ENCODE measurements around the gene RHOT2. TPM values are rescaled to one million over a fixed set of nuclear protein-coding genes. Genes with fewer than 3 reads are reported as not detected.

The RHOT2 gene
- total and polyA plus RNA-seq, 9 of the 15 experiments (the other 6 are each of a cell fraction or from before 2014, with no cell fraction given): 5.0 to 373 (median 112) TPM

DNA sequence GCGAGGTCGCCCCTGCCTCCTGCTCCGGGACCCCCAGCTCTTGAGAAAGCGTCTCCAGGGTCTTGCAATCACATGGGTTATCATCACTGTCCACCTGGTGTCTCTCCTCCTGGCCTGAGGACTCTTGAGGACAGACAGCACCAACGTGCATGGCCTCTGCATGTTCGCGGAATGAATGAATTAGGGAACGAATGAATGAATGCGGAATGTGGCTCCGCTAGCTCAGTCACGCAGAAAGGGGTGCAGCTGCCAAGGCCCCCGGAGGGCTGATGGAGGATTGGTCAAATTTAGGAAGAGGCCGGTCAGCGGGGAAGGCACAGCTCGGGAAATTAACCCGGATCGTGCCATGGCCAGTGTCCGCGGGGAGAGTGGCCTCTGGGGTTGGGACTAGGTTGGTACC is 34.4 kb downstream of the RHOT2 start:
- Histone ChIP-seq H3K27me3 (ENCODE audit: control insufficient read depth in 2 of 2, insufficient read depth in 2 of 2, low read length in 2 of 2) (peaks cover 15 to 67% of the 10 kb centered on the region in 2 experiments; a peak in 4 of 5 replicates), H4K20me1 (replicated peaks; ENCODE audit: control insufficient read depth, insufficient read depth, low read length) (peaks cover 28% of the 10 kb centered on the region), H3K79me2 (ENCODE audit: control insufficient read depth, insufficient read depth, low read length) (no peaks in the 10 kb centered on the region), H3K9me1 (ENCODE audit: control insufficient read depth, insufficient read depth, low read length) (peaks cover 6% of the 10 kb centered on the region), H3K36me3 (ENCODE audit: control insufficient read depth, insufficient read depth, low read length) (no peaks in the 10 kb centered on the region), H3K4me1 (replicated peaks in 1 of 2; ENCODE audit: control insufficient read depth in 2 of 2, insufficient read depth in 2 of 2, low read length in 2 of 2) (peaks cover 0 to 66% of the 10 kb centered on the region in 2 experiments; a peak in 3 of 5 replicates), H3K27ac (ENCODE audit: extremely low read depth, low read depth, low read length) (no peak overlapping the region), H3K9ac (ENCODE audit: insufficient read depth in 1 of 2, low read depth in 2 of 2, low read length in 2 of 2) (no peak overlapping the region), H3K9me3 (replicated peaks; ENCODE audit: control insufficient read depth, insufficient read depth, low read depth, low read length) (no peaks in the 10 kb centered on the region), H3K4me3 (no peak overlapping the region), H2AFZ (ENCODE audit: low read depth, low read length) (no peak overlapping the region), H3K4me2 (ENCODE audit: insufficient read depth, low read length) (no peak overlapping the region)
- FAIRE-seq (peak; percentile 32), ATAC-seq (no peak), DNase-seq (ENCODE audit: extremely low read depth in 1 of 4, low spot score in 3 of 4) (no peak)
- BruUV-seq (replicated peaks): no TSS peak
- in situ Hi-C loops (cut with MboI): no loop called here
- intact Hi-C loops (cut with micrococcal nuclease): no loop called here
- WGBS (ENCODE audit: insufficient coverage, low coverage, missing lambda C conversion rate): 18% methylated on average over 19 of the region's 19 CpGs
- ChIA-PET POLR2A (interaction anchor here (0.8 kb wide), 1 partner anchor 13 kb away, joined by 3 read pairs; no protein-coding TSS in a partner anchor), CTCF (ENCODE audit: low intra/inter-chr PET ratio) (no interaction called here)
- TF ChIP-seq ZNF707 (CRISPR knock-in tag; conservative IDR thresholded peaks at IDR 0.05) (no peak), PRPF4 (IDR thresholded peaks at IDR 0.05; ENCODE audit: insufficient read depth, low read depth, low read length, poor library complexity, severe bottlenecking) (no peak), ZNF24 (IDR thresholded peaks at IDR 0.05) (peak; percentile 91), KLF10 (CRISPR knock-in tag; IDR thresholded peaks at IDR 0.05) (no peak)

DNA sequence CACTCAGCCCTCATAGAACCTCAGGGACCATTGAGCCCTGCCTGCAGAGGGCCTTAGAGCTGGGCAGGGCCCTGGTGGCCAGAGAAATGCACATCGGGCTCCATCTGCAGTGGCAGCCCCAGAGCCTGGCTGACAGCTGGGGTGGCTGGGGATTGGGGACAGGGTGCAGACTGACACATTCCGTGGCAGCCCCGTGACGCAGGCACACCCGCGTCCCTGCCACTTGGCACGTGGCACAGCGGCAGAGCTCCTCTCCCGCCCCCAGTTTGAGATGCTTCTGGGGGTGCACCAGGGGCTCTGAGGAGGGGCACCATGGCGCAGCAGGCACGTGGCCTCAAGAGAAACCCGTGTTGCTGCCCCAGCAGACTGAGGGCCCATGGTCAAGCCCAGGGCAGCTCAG is 35.5 kb downstream of the RHOT2 start:
- H3K27me3 ChIP-seq (ENCODE audit: control insufficient read depth in 2 of 2, insufficient read depth in 2 of 2, low read length in 2 of 2): peaks cover 13 to 67% of the 10 kb centered on the region in 2 experiments; a peak in 4 of 5 replicates
- 44% methylated on average over 12 of the region's 12 CpGs for WGBS (ENCODE audit: insufficient coverage, low coverage, missing lambda C conversion rate)
- in situ Hi-C loops (cut with MboI) (no loop called here), intact Hi-C loops (cut with micrococcal nuclease) (no loop called here)
- no peak overlapping the region for H2AFZ ChIP-seq (ENCODE audit: low read depth, low read length)
- peaks cover 0 to 67% of the 10 kb centered on the region in 2 experiments; a peak in 3 of 5 replicates for H3K4me1 ChIP-seq (replicated peaks in 1 of 2; ENCODE audit: control insufficient read depth in 2 of 2, insufficient read depth in 2 of 2, low read length in 2 of 2)
- ChIA-PET POLR2A (interaction anchor here (0.6 to 1.4 kb wide), 3 partner anchors 17 to 107 kb away, joined by 3 to 5 read pairs (median 3); partner anchors contain the start of genes ANTKMT and CIAO3), CTCF (ENCODE audit: low intra/inter-chr PET ratio) (no interaction called here)
- TF ChIP-seq SRF (CRISPR knock-in tag; IDR thresholded peaks at IDR 0.05) (no peak), FOXP1 (CRISPR knock-in tag; IDR thresholded peaks at IDR 0.05) (no peak)
- TF ChIP-seq, protein P1, sequence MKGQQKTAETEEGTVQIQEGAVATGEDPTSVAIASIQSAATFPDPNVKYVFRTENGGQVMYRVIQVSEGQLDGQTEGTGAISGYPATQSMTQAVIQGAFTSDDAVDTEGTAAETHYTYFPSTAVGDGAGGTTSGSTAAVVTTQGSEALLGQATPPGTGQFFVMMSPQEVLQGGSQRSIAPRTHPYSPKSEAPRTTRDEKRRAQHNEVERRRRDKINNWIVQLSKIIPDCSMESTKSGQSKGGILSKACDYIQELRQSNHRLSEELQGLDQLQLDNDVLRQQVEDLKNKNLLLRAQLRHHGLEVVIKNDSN (CRISPR knock-in tag; IDR thresholded peaks at IDR 0.05): no peak; the same call in 1 of the 2 replicates
- TF ChIP-seq, protein P2, sequence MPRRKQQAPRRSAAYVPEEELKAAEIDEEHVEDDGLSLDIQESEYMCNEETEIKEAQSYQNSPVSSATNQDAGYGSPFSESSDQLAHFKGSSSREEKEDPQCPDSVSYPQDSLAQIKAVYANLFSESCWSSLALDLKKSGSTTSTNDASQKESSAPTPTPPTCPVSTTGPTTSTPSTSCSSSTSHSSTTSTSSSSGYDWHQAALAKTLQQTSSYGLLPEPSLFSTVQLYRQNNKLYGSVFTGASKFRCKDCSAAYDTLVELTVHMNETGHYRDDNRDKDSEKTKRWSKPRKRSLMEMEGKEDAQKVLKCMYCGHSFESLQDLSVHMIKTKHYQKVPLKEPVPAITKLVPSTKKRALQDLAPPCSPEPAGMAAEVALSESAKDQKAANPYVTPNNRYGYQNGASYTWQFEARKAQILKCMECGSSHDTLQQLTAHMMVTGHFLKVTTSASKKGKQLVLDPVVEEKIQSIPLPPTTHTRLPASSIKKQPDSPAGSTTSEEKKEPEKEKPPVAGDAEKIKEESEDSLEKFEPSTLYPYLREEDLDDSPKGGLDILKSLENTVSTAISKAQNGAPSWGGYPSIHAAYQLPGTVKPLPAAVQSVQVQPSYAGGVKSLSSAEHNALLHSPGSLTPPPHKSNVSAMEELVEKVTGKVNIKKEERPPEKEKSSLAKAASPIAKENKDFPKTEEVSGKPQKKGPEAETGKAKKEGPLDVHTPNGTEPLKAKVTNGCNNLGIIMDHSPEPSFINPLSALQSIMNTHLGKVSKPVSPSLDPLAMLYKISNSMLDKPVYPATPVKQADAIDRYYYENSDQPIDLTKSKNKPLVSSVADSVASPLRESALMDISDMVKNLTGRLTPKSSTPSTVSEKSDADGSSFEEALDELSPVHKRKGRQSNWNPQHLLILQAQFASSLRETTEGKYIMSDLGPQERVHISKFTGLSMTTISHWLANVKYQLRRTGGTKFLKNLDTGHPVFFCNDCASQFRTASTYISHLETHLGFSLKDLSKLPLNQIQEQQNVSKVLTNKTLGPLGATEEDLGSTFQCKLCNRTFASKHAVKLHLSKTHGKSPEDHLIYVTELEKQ (CRISPR knock-in tag; IDR thresholded peaks at IDR 0.05): no peak
- TF ChIP-seq, protein P3, sequence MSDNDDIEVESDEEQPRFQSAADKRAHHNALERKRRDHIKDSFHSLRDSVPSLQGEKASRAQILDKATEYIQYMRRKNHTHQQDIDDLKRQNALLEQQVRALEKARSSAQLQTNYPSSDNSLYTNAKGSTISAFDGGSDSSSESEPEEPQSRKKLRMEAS (CRISPR knock-in tag; IDR thresholded peaks at IDR 0.05): peak; percentile 29; the same call in 1 of the 2 replicates
- H3K79me2 ChIP-seq (ENCODE audit: control insufficient read depth, insufficient read depth, low read length): no peaks in the 10 kb centered on the region
- no peak for FAIRE-seq
- no peak overlapping the region for H3K4me3 ChIP-seq
- no peaks in the 10 kb centered on the region for H3K9me3 ChIP-seq (replicated peaks; ENCODE audit: control insufficient read depth, insufficient read depth, low read depth, low read length)
- BruUV-seq (replicated peaks): no TSS peak
- H4K20me1 ChIP-seq (replicated peaks; ENCODE audit: control insufficient read depth, insufficient read depth, low read length): peaks cover 32% of the 10 kb centered on the region
- no peaks in the 10 kb centered on the region for H3K36me3 ChIP-seq (ENCODE audit: control insufficient read depth, insufficient read depth, low read length)
- no peak overlapping the region for H3K27ac ChIP-seq (ENCODE audit: extremely low read depth, low read depth, low read length)
- H3K9ac ChIP-seq (ENCODE audit: insufficient read depth in 1 of 2, low read depth in 2 of 2, low read length in 2 of 2): peak overlapping the region in 1 of 2 experiments; percentile 22; a peak in 1 of 4 replicates
- no peak overlapping the region for H3K4me2 ChIP-seq (ENCODE audit: insufficient read depth, low read length)
- no peak for ATAC-seq
- H3K9me1 ChIP-seq (ENCODE audit: control insufficient read depth, insufficient read depth, low read length): peaks cover 6% of the 10 kb centered on the region
- DNase-seq (ENCODE audit: extremely low read depth in 1 of 4, low spot score in 3 of 4): no peak

Data from K562 (cell line).